ENCODE results near the gene ZNF154.

Gene ZNF154

GRCh38 chr19:57682226-57682766 lies 26.7 kb downstream of the ZNF154 start:
- Histone ChIP-seq H3K9ac (ENCODE audit: low read length) (peak overlapping the region; percentile 81), H3K14ac (ENCODE audit: low read length) (peak overlapping the region; percentile 73), H2BK12ac (ENCODE audit: low read length) (no peak overlapping the region), H4K8ac (ENCODE audit: low read depth, low read length) (peak overlapping the region; percentile 75), H3K79me1 (ENCODE audit: low read length) (peaks cover 7% of the 10 kb centered on the region), H3K23ac (ENCODE audit: low read length) (no peak overlapping the region), H2AK5ac (ENCODE audit: low read length) (peak overlapping the region; percentile 65), H2BK120ac (ENCODE audit: insufficient read depth, low read length, poor library complexity) (peak overlapping the region; percentile 49), H2BK5ac (ENCODE audit: low read depth, low read length, poor library complexity) (peak overlapping the region; percentile 57), H4K12ac (ENCODE audit: low read depth, low read length) (peak overlapping the region; percentile 66), H3K4me1 (ENCODE audit: control insufficient read depth in 1 of 2, insufficient read depth in 2 of 2, low read length in 2 of 2) (peaks cover 7% of the 10 kb centered on the region in 2 experiments), H2AFZ (ENCODE audit: insufficient read depth, low read length, poor library complexity) (peak overlapping the region; percentile 95), H3K27ac (ENCODE audit: low read depth, low read length) (no peak overlapping the region), H3K79me2 (ENCODE audit: control insufficient read depth, insufficient read depth, low read length, poor library complexity) (peaks cover 9% of the 10 kb centered on the region), H3K36me3 (ENCODE audit: control insufficient read depth in 1 of 2, insufficient read depth in 2 of 2, low read length in 2 of 2) (peaks cover 17 to 39% of the 10 kb centered on the region in 2 experiments), H3K4ac (ENCODE audit: low read depth, low read length) (peak overlapping the region; percentile 96), H3K18ac (ENCODE audit: low read length) (peak overlapping the region; percentile 84), H3K27me3 (ENCODE audit: insufficient read depth, low read length) (peaks cover 4% of the 10 kb centered on the region), H4K91ac (ENCODE audit: low read depth, low read length) (peak overlapping the region; percentile 86), H3K4me2 (ENCODE audit: low read length) (peak overlapping the region; percentile 86), H3K9me3 (ENCODE audit: insufficient read depth, low read depth, low read length) (peaks cover 13% of the 10 kb centered on the region), H3K4me3 (ENCODE audit: low read depth, low read length) (peak overlapping the region; percentile 95)
- WGBS (ENCODE audit: extremely low coverage, insufficient coverage, insufficient read length), result no CpG with 5 or more reads among the region's 19 CpGs
- no peak for DNase-seq

DNA sequence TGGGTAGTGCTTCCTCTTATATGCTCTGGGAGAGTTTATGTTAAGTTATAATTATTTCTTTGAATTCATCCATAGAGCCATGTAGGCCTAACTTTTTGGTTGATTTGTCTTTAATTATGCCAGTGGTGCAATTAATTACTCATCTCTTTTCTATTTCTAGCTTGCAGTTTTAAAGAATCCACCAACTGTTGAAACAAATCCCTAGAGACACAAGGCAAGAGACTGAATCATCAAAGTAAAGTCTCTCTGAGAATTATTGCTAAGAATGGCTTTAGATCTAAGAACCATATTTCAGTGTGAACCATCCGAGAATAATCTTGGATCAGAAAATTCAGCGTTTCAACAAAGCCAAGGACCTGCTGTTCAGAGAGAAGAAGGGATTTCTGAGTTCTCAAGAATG lies 33.1 kb downstream of the ZNF154 start:
- H2AK5ac ChIP-seq (ENCODE audit: low read length), result no peak overlapping the region
- H3K14ac ChIP-seq (ENCODE audit: low read length), result no peak overlapping the region
- no peak overlapping the region for H2BK5ac ChIP-seq (ENCODE audit: low read depth, low read length, poor library complexity)
- no peak overlapping the region for H2AFZ ChIP-seq (ENCODE audit: insufficient read depth, low read length, poor library complexity)
- H3K4me1 ChIP-seq (ENCODE audit: control insufficient read depth in 1 of 2, insufficient read depth in 2 of 2, low read length in 2 of 2), result no peaks in the 10 kb centered on the region
- no peak overlapping the region for H3K9ac ChIP-seq (ENCODE audit: low read length)
- H2BK12ac ChIP-seq (ENCODE audit: low read length), result no peak overlapping the region
- H3K36me3 ChIP-seq (ENCODE audit: control insufficient read depth in 1 of 2, insufficient read depth in 2 of 2, low read length in 2 of 2), result no peaks in the 10 kb centered on the region
- H2BK120ac ChIP-seq (ENCODE audit: insufficient read depth, low read length, poor library complexity), result no peak overlapping the region
- H3K18ac ChIP-seq (ENCODE audit: low read length), result no peak overlapping the region
- no peak overlapping the region for H3K27ac ChIP-seq (ENCODE audit: low read depth, low read length)
- no peak overlapping the region for H3K4me3 ChIP-seq (ENCODE audit: low read depth, low read length)
- DNase-seq, result no peak
- no peaks in the 10 kb centered on the region for H3K79me2 ChIP-seq (ENCODE audit: control insufficient read depth, insufficient read depth, low read length, poor library complexity)
- no CpG with 5 or more reads among the region's 2 CpGs for WGBS (ENCODE audit: extremely low coverage, insufficient coverage, insufficient read length)
- no peak overlapping the region for H3K4me2 ChIP-seq (ENCODE audit: low read length)
- no peak overlapping the region for H4K91ac ChIP-seq (ENCODE audit: low read depth, low read length)
- no peaks in the 10 kb centered on the region for H3K79me1 ChIP-seq (ENCODE audit: low read length)
- H3K4ac ChIP-seq (ENCODE audit: low read depth, low read length), result no peak overlapping the region
- H4K12ac ChIP-seq (ENCODE audit: low read depth, low read length), result no peak overlapping the region
- H3K27me3 ChIP-seq (ENCODE audit: insufficient read depth, low read length), result peaks cover 4% of the 10 kb centered on the region
- H3K9me3 ChIP-seq (ENCODE audit: insufficient read depth, low read depth, low read length), result no peaks in the 10 kb centered on the region
- H4K8ac ChIP-seq (ENCODE audit: low read depth, low read length), result no peak overlapping the region
- no peak overlapping the region for H3K23ac ChIP-seq (ENCODE audit: low read length)

DNA sequence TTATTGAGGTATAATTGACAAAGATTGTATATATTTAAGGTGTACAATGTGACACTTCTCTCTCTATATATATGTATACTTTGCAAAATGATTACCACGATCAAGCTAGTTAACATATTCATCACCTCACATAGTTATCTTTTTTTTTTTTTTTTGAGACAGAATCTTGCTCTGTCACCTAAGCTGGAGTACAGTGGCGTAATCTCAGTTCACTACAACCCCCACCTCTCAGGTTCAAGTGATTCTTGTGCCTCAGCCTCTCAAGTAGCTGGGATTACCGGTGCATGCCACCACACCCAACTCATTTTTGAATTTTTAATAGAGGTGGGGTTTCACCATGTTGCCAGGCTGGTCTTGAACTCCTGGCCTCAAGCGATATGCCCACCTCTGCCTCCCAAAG lies 36.5 kb downstream of the ZNF154 start:
- WGBS (ENCODE audit: extremely low coverage, insufficient coverage, insufficient read length), result no CpG with 5 or more reads among the region's 4 CpGs
- Histone ChIP-seq H3K4me3 (ENCODE audit: low read depth, low read length) (no peak overlapping the region), H3K9ac (ENCODE audit: low read length) (no peak overlapping the region), H4K91ac (ENCODE audit: low read depth, low read length) (no peak overlapping the region), H4K8ac (ENCODE audit: low read depth, low read length) (no peak overlapping the region), H3K4ac (ENCODE audit: low read depth, low read length) (no peak overlapping the region), H3K14ac (ENCODE audit: low read length) (no peak overlapping the region), H3K79me1 (ENCODE audit: low read length) (no peaks in the 10 kb centered on the region), H2AFZ (ENCODE audit: insufficient read depth, low read length, poor library complexity) (no peak overlapping the region), H3K79me2 (ENCODE audit: control insufficient read depth, insufficient read depth, low read length, poor library complexity) (no peaks in the 10 kb centered on the region), H3K36me3 (ENCODE audit: control insufficient read depth in 1 of 2, insufficient read depth in 2 of 2, low read length in 2 of 2) (no peaks in the 10 kb centered on the region), H3K18ac (ENCODE audit: low read length) (no peak overlapping the region), H3K4me1 (ENCODE audit: control insufficient read depth in 1 of 2, insufficient read depth in 2 of 2, low read length in 2 of 2) (no peaks in the 10 kb centered on the region), H2AK5ac (ENCODE audit: low read length) (no peak overlapping the region), H2BK120ac (ENCODE audit: insufficient read depth, low read length, poor library complexity) (no peak overlapping the region), H3K4me2 (ENCODE audit: low read length) (no peak overlapping the region), H2BK5ac (ENCODE audit: low read depth, low read length, poor library complexity) (no peak overlapping the region), H3K27ac (ENCODE audit: low read depth, low read length) (no peak overlapping the region), H3K9me3 (ENCODE audit: insufficient read depth, low read depth, low read length) (peaks cover 2% of the 10 kb centered on the region), H3K23ac (ENCODE audit: low read length) (no peak overlapping the region), H2BK12ac (ENCODE audit: low read length) (no peak overlapping the region), H3K27me3 (ENCODE audit: insufficient read depth, low read length) (no peaks in the 10 kb centered on the region), H4K12ac (ENCODE audit: low read depth, low read length) (no peak overlapping the region)
- peak; percentile 68 to 76 for DNase-seq

DNA sequence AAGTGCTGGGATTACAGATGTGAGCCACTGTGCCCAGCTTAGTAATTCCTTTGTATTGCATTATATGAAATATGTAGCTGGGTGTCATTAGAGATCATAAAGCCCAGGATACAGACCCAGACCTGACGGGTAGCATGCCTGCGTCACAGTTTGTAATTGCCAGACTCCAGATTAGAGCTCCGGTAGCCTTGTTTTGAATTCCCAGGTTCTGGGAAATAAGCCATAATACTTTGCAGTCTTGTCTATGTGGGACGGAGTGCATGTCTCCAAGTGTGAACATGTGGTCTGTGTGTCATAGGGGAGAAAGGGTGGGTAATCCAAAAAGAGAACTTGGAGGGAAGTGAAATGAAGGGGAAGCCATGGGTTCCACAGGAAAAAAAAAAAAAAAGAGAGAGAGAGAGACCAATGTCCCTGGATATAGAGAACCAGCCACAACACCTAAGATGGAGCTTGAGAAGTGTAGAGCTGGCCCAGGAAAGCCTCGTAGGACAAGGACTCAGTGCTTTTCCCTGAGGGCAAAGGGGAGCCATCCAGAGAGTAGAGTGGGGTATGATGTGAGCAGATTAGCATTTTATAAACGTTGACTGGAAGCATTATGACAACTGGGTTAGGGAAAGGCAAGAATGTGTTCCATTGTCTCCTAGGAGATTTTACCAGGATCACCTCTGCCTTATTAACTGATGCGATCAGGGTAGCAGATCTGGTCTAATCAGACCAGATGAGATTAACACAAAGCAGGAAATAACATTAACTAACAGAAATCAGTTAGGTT lies 37.7 kb downstream of the ZNF154 start:
- no peak overlapping the region for H3K4ac ChIP-seq (ENCODE audit: low read depth, low read length)
- H2AK5ac ChIP-seq (ENCODE audit: low read length), result no peak overlapping the region
- H2BK5ac ChIP-seq (ENCODE audit: low read depth, low read length, poor library complexity), result no peak overlapping the region
- H3K14ac ChIP-seq (ENCODE audit: low read length), result no peak overlapping the region
- no peaks in the 10 kb centered on the region for H3K79me1 ChIP-seq (ENCODE audit: low read length)
- no peak overlapping the region for H3K4me2 ChIP-seq (ENCODE audit: low read length)
- H3K4me1 ChIP-seq (ENCODE audit: control insufficient read depth in 1 of 2, insufficient read depth in 2 of 2, low read length in 2 of 2), result no peaks in the 10 kb centered on the region
- H3K23ac ChIP-seq (ENCODE audit: low read length), result no peak overlapping the region
- H4K8ac ChIP-seq (ENCODE audit: low read depth, low read length), result no peak overlapping the region
- peak; percentile 94 to 97 for DNase-seq
- WGBS (ENCODE audit: extremely low coverage, insufficient coverage, insufficient read length), result no CpG with 5 or more reads among the region's 7 CpGs
- no peak overlapping the region for H4K91ac ChIP-seq (ENCODE audit: low read depth, low read length)
- no peak overlapping the region for H2BK12ac ChIP-seq (ENCODE audit: low read length)
- no peak overlapping the region for H2BK120ac ChIP-seq (ENCODE audit: insufficient read depth, low read length, poor library complexity)
- H2AFZ ChIP-seq (ENCODE audit: insufficient read depth, low read length, poor library complexity), result no peak overlapping the region
- no peak overlapping the region for H4K12ac ChIP-seq (ENCODE audit: low read depth, low read length)
- H3K9me3 ChIP-seq (ENCODE audit: insufficient read depth, low read depth, low read length), result peaks cover 2% of the 10 kb centered on the region
- no peaks in the 10 kb centered on the region for H3K27me3 ChIP-seq (ENCODE audit: insufficient read depth, low read length)
- no peak overlapping the region for H3K9ac ChIP-seq (ENCODE audit: low read length)
- H3K36me3 ChIP-seq (ENCODE audit: control insufficient read depth in 1 of 2, insufficient read depth in 2 of 2, low read length in 2 of 2), result no peaks in the 10 kb centered on the region
- H3K4me3 ChIP-seq (ENCODE audit: low read depth, low read length), result no peak overlapping the region
- H3K27ac ChIP-seq (ENCODE audit: low read depth, low read length), result no peak overlapping the region
- H3K18ac ChIP-seq (ENCODE audit: low read length), result no peak overlapping the region
- no peaks in the 10 kb centered on the region for H3K79me2 ChIP-seq (ENCODE audit: control insufficient read depth, insufficient read depth, low read length, poor library complexity)

Data from trophoblast cell (in vitro differentiated cells and primary cell).